ENCODE results near the gene GPA33. TPM values are rescaled to one million over a fixed set of nuclear protein-coding genes. Genes with fewer than 3 reads are reported as not detected.
A peak's percentile ranks its signal among the peaks of the same experiment; 100 is the strongest.

The GPA33 gene
- total and polyA plus RNA-seq, 4 experiments from 2014 or later: 21.2 to 33.5 (median 22.9) TPM

DNA sequence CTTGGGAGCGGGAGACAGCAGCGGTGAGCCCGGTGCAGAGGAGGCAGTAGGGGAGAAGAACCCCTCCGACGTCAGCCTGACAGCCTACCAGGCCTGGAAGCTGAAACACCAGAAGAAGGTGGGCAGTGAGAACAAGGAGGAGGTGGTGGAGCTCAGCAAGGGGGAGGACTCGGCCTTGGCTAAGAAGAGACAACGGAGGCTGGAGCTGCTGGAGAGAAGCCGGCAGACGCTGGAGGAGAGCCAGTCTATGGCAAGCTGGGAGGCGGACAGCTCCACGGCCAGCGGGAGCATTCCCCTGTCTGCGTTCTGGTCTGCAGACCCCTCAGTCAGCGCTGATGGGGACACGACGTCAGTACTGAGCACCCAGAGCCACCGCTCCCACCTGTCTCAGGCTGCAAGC, 36.6 kb upstream of the GPA33 start:
- H3K36me3 ChIP-seq (ENCODE audit: insufficient read depth, low read length): no peaks in the 10 kb centered on the region
- no peak for DNase-seq
- H3K27me3 Mint-ChIP-seq: peaks cover 16 to 29% of the 10 kb centered on the region in 2 donors
- H3K4me1 Mint-ChIP-seq: peaks cover 0 to 2% (median under 1%) of the 10 kb centered on the region in 4 donors
- no peaks in the 10 kb centered on the region for H3K27me3 ChIP-seq (ENCODE audit: insufficient read depth, low read length)
- H3K4me3 ChIP-seq (ENCODE audit: low read length in 2 of 2): no peak overlapping the region
- POLR2A ChIA-PET (ENCODE audit: partially characterized antibody): interaction anchor here (0.9 kb wide), 1 partner anchor 93 kb away, joined by 3 read pairs; no protein-coding TSS in a partner anchor
- no peaks in the 10 kb centered on the region for H3K36me3 Mint-ChIP-seq
- H3K9me3 Mint-ChIP-seq: peaks cover 0 to 2% (median 0%) of the 10 kb centered on the region in 8 donors
- intact Hi-C loops (cut with micrococcal nuclease): no loop called here
- H3K4me1 ChIP-seq (ENCODE audit: insufficient read depth, low read length): peaks cover under 1% of the 10 kb centered on the region
- H3K4me3 Mint-ChIP-seq: no peak overlapping the region
- no peaks in the 10 kb centered on the region for H3K9me3 ChIP-seq (ENCODE audit: control insufficient read depth in 1 of 2, low read length in 2 of 2)
- peak overlapping the region in 1 of 7 donors; percentile 49 for H3K27ac Mint-ChIP-seq
- H3K27ac ChIP-seq (ENCODE audit: low read depth, low read length): no peak overlapping the region
- CTCF ChIA-PET (ENCODE audit: partially characterized antibody): interaction anchor here (1.2 to 10.1 kb wide), 7 partner anchors 10 to 217 kb away, joined by 3 to 183 read pairs (median 6); partner anchors contain the start of genes GPA33 and POU2F1

GRCh38 chr1:167126317-167126716, 36.1 kb upstream of the GPA33 start:
- Mint-ChIP-seq H3K4me3 (no peak overlapping the region), H3K27me3 (peaks cover 16 to 26% of the 10 kb centered on the region in 2 donors), H3K27ac (peak overlapping the region in 1 of 7 donors; percentile 49), H3K4me1 (peaks cover 0 to 7% (median 1%) of the 10 kb centered on the region in 4 donors), H3K9me3 (peaks cover 0 to 2% (median 0%) of the 10 kb centered on the region in 8 donors), H3K36me3 (no peaks in the 10 kb centered on the region)
- CTCF ChIA-PET (ENCODE audit: partially characterized antibody): interaction anchor here (1.2 to 10.1 kb wide), 6 partner anchors 10 to 217 kb away, joined by 3 to 183 read pairs (median 6); partner anchors contain the start of genes GPA33 and POU2F1
- Histone ChIP-seq H3K27me3 (ENCODE audit: insufficient read depth, low read length) (no peaks in the 10 kb centered on the region), H3K4me1 (ENCODE audit: insufficient read depth, low read length) (peaks cover 5% of the 10 kb centered on the region), H3K9me3 (ENCODE audit: control insufficient read depth in 1 of 2, low read length in 2 of 2) (no peaks in the 10 kb centered on the region), H3K36me3 (ENCODE audit: insufficient read depth, low read length) (no peaks in the 10 kb centered on the region), H3K4me3 (ENCODE audit: low read length in 2 of 2) (no peak overlapping the region), H3K27ac (ENCODE audit: low read depth, low read length) (no peak overlapping the region)
- intact Hi-C loops (cut with micrococcal nuclease): no loop called here
- no peak for DNase-seq
- POLR2A ChIA-PET (ENCODE audit: partially characterized antibody): no interaction called here

GRCh38 chr1:167122568-167122967, 32.4 kb upstream of the GPA33 start:
- Mint-ChIP-seq H3K9me3 (peaks cover 0 to 2% (median 0%) of the 10 kb centered on the region in 8 donors), H3K27ac (no peak overlapping the region), H3K27me3 (peaks cover 2 to 14% of the 10 kb centered on the region in 2 donors), H3K4me3 (peak overlapping the region in 3 of 8 donors; percentile 6 to 88 (median 19)), H3K4me1 (peaks cover 0 to 12% (median 3%) of the 10 kb centered on the region in 4 donors), H3K36me3 (no peaks in the 10 kb centered on the region)
- Histone ChIP-seq H3K27me3 (ENCODE audit: insufficient read depth, low read length) (no peaks in the 10 kb centered on the region), H3K27ac (ENCODE audit: low read depth, low read length) (no peak overlapping the region), H3K4me1 (ENCODE audit: insufficient read depth, low read length) (peaks cover 7% of the 10 kb centered on the region), H3K4me3 (ENCODE audit: low read length in 2 of 2) (no peak overlapping the region), H3K36me3 (ENCODE audit: insufficient read depth, low read length) (no peaks in the 10 kb centered on the region), H3K9me3 (ENCODE audit: control insufficient read depth in 1 of 2, low read length in 2 of 2) (no peaks in the 10 kb centered on the region)
- ChIA-PET POLR2A (ENCODE audit: partially characterized antibody) (interaction anchor here (2.2 to 2.6 kb wide), 2 partner anchors 32 to 97 kb away, joined by 5 to 10 read pairs; partner anchors contain the start of gene GPA33), CTCF (ENCODE audit: partially characterized antibody) (interaction anchor here (0.6 to 10.1 kb wide), 8 partner anchors 10 to 212 kb away, joined by 3 to 183 read pairs (median 8); partner anchors contain the start of gene STYXL2)
- intact Hi-C loops (cut with micrococcal nuclease): no loop called here
- no peak for DNase-seq

DNA sequence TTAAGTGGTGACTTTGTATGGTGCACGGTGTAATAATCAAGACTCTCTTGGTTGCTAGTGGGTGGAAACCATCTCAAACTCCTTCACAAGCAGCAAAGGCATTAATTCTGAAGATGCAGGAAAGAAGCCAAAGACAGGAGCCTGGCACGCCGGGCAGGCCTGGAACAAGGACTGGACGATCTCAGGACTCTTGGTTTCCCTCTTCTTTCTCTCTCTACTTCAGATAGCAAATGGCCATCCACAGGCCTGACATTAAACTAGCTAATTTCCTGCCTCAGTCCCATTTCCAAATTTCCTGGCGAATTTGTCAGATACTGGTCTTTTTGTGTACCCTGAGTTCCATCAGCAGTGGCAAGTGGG, 31.9 kb upstream of the GPA33 start:
- Mint-ChIP-seq H3K36me3 (no peaks in the 10 kb centered on the region), H3K4me3 (peak overlapping the region in 6 of 8 donors; percentile 19 to 88 (median 69)), H3K9me3 (peaks cover 0 to 2% (median 0%) of the 10 kb centered on the region in 8 donors), H3K4me1 (peaks cover 0 to 12% (median 3%) of the 10 kb centered on the region in 4 donors), H3K27ac (peak overlapping the region in 1 of 7 donors; percentile 36), H3K27me3 (peaks cover 1 to 10% of the 10 kb centered on the region in 2 donors)
- ChIA-PET CTCF (ENCODE audit: partially characterized antibody) (interaction anchor here (0.6 to 10.1 kb wide), 9 partner anchors 10 to 418 kb away, joined by 3 to 183 read pairs (median 4); partner anchors contain the start of gene STYXL2), POLR2A (ENCODE audit: partially characterized antibody) (interaction anchor here (1.0 to 2.6 kb wide), 3 partner anchors 32 to 98 kb away, joined by 5 to 10 read pairs (median 5); partner anchors contain the start of gene GPA33)
- DNase-seq: no peak
- Histone ChIP-seq H3K27ac (ENCODE audit: low read depth, low read length) (no peak overlapping the region), H3K4me1 (ENCODE audit: insufficient read depth, low read length) (peaks cover 7% of the 10 kb centered on the region), H3K4me3 (ENCODE audit: low read length in 2 of 2) (no peak overlapping the region), H3K9me3 (ENCODE audit: control insufficient read depth in 1 of 2, low read length in 2 of 2) (no peaks in the 10 kb centered on the region), H3K36me3 (ENCODE audit: insufficient read depth, low read length) (no peaks in the 10 kb centered on the region), H3K27me3 (ENCODE audit: insufficient read depth, low read length) (no peaks in the 10 kb centered on the region)
- intact Hi-C loops (cut with micrococcal nuclease): no loop called here

DNA sequence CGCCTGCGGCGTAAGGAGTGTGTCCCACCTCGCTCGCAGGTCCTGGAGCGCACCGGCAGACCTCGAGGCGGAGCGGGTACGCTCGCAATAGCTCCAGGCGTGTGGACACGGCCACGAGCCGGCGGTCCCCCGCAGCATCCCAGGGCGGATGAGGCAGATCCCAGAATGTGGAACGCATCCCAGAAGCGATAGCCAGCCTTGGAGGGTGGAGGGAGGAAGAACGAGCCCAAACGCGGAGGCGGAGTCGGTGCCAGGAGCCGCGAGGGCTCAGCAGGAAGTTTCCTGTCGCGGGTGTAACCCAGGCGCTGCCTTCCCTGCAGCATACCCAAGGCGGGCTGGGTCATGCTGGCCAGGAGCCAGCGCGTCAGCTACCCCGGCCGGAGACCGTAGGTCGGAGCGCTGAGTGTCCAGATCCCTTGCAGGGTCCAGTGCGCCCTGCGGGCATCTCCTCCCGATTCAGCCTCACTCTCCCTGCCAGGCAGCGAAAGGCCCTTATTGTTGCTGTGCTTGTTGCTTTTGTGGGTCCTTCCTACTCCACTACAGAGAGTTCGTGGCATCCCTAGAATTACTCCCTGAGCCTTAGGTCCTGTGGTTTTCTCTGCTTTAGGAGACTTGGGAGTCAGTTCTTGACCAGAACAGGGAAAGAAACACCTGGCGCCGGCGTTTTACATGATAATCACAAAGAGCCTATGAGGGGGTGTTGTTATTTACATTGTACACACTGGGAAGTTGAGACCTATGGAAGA, 31.4 kb upstream of the GPA33 start:
- Mint-ChIP-seq H3K9me3 (no peaks in the 10 kb centered on the region), H3K36me3 (no peaks in the 10 kb centered on the region), H3K27me3 (peaks cover 1 to 7% of the 10 kb centered on the region in 2 donors), H3K27ac (peak overlapping the region in 3 of 7 donors; percentile 22 to 60 (median 36)), H3K4me1 (peaks cover 0 to 12% (median 3%) of the 10 kb centered on the region in 4 donors), H3K4me3 (peak overlapping the region; percentile 78 to 93 (median 86))
- Histone ChIP-seq H3K4me3 (ENCODE audit: low read length in 2 of 2) (peak overlapping the region; percentile 47 to 49), H3K9me3 (ENCODE audit: control insufficient read depth in 1 of 2, low read length in 2 of 2) (no peaks in the 10 kb centered on the region), H3K27me3 (ENCODE audit: insufficient read depth, low read length) (no peaks in the 10 kb centered on the region), H3K36me3 (ENCODE audit: insufficient read depth, low read length) (no peaks in the 10 kb centered on the region), H3K27ac (ENCODE audit: low read depth, low read length) (no peak overlapping the region), H3K4me1 (ENCODE audit: insufficient read depth, low read length) (peaks cover 7% of the 10 kb centered on the region)
- CTCF ChIA-PET (ENCODE audit: partially characterized antibody): interaction anchor here (0.9 to 10.1 kb wide), 9 partner anchors 13 to 418 kb away, joined by 3 to 183 read pairs (median 4); no protein-coding TSS in a partner anchor
- DNase-seq: peak in 4 of 5 donors; percentile 18 to 40 (median 27)
- POLR2A ChIA-PET (ENCODE audit: partially characterized antibody): interaction anchor here (0.7 to 2.6 kb wide), 6 partner anchors 12 to 98 kb away, joined by 3 to 10 read pairs (median 5); partner anchors contain the start of gene GPA33
- intact Hi-C loops (cut with micrococcal nuclease): loop anchor here (1.0 kb wide), 1 partner anchor 211 kb away; no protein-coding TSS in a partner anchor

GRCh38 chr1:167120899-167121298, 30.7 kb upstream of the GPA33 start:
- Histone ChIP-seq H3K27ac (ENCODE audit: low read depth, low read length) (no peak overlapping the region), H3K36me3 (ENCODE audit: insufficient read depth, low read length) (no peaks in the 10 kb centered on the region), H3K27me3 (ENCODE audit: insufficient read depth, low read length) (no peaks in the 10 kb centered on the region), H3K4me3 (ENCODE audit: low read length in 2 of 2) (peak overlapping the region in 1 of 2 donors; percentile 47), H3K4me1 (ENCODE audit: insufficient read depth, low read length) (peaks cover 7% of the 10 kb centered on the region), H3K9me3 (ENCODE audit: control insufficient read depth in 1 of 2, low read length in 2 of 2) (no peaks in the 10 kb centered on the region)
- Mint-ChIP-seq H3K9me3 (no peaks in the 10 kb centered on the region), H3K36me3 (no peaks in the 10 kb centered on the region), H3K27ac (peak overlapping the region in 3 of 7 donors; percentile 8 to 52 (median 13)), H3K27me3 (peaks cover 1 to 5% of the 10 kb centered on the region in 2 donors), H3K4me3 (peak overlapping the region; percentile 78 to 93 (median 86)), H3K4me1 (peaks cover 0 to 12% (median 3%) of the 10 kb centered on the region in 4 donors)
- ChIA-PET CTCF (ENCODE audit: partially characterized antibody) (interaction anchor here (0.9 to 10.1 kb wide), 7 partner anchors 12 to 211 kb away, joined by 3 to 183 read pairs (median 6); no protein-coding TSS in a partner anchor), POLR2A (ENCODE audit: partially characterized antibody) (interaction anchor here (0.7 to 2.6 kb wide), 6 partner anchors 12 to 99 kb away, joined by 3 to 10 read pairs (median 5); partner anchors contain the start of gene GPA33)
- intact Hi-C loops (cut with micrococcal nuclease): loop anchor here (1.0 kb wide), 1 partner anchor 211 kb away; no protein-coding TSS in a partner anchor
- DNase-seq: peak in 4 of 5 donors; percentile 19 to 35 (median 25)
